ENCODE data around the gene PSMD7. TPM values are rescaled to one million over a fixed set of nuclear protein-coding genes. Genes with fewer than 3 reads are reported as not detected.
A peak's percentile ranks its signal among the peaks of the same experiment; 100 is the strongest.

PSMD7 gene
- total and polyA plus RNA-seq, 2 of the 13 experiments (the other 11 are each of a cell fraction or from before 2014, with no cell fraction given): 105 to 224 TPM

GRCh38 chr16:74296432-74297144 is at the start of gene PSMD7 (continued):
- TF ChIP-seq PAXIP1 (CRISPR knock-in tag; conservative IDR thresholded peaks at IDR 0.05) (peak; percentile 69), ZNF550 (CRISPR knock-in tag; IDR thresholded peaks at IDR 0.05; ENCODE audit: borderline replicate concordance) (no peak), ZNF773 (CRISPR knock-in tag; IDR thresholded peaks at IDR 0.05; ENCODE audit: borderline replicate concordance) (no peak; the same call in 1 of the 2 replicates), KLF13 (CRISPR knock-in tag; IDR thresholded peaks at IDR 0.05) (0 out of 2 replicates have a peak, but pooled peaks have one; percentile 81), ZNF891 (CRISPR knock-in tag; IDR thresholded peaks at IDR 0.05) (peak; percentile 93), THAP7 (CRISPR knock-in tag; IDR thresholded peaks at IDR 0.05) (peak; percentile 69; the same call in 1 of the 2 replicates), ZNF790 (CRISPR knock-in tag; IDR thresholded peaks at IDR 0.05; ENCODE audit: borderline replicate concordance) (peak; percentile 89), FOXC1 (CRISPR knock-in tag; IDR thresholded peaks at IDR 0.05; ENCODE audit: borderline replicate concordance) (peak; percentile 84), ZSCAN20 (CRISPR knock-in tag; IDR thresholded peaks at IDR 0.05; ENCODE audit: borderline replicate concordance) (no peak; the same call in 1 of the 2 replicates), NBN (conservative IDR thresholded peaks at IDR 0.05) (no peak), MLXIP (CRISPR knock-in tag; IDR thresholded peaks at IDR 0.05; ENCODE audit: borderline replicate concordance) (peak; percentile 42; the same call in 1 of the 2 replicates), ZNF839 (CRISPR knock-in tag; IDR thresholded peaks at IDR 0.05; ENCODE audit: borderline replicate concordance) (peak; percentile 81), ZMYM4 (CRISPR knock-in tag; IDR thresholded peaks at IDR 0.05) (peak; percentile 87), KMT2B (CRISPR knock-in tag; IDR thresholded peaks at IDR 0.05) (peak; percentile 98), ZBTB43 (CRISPR knock-in tag; conservative IDR thresholded peaks at IDR 0.05) (peak; percentile 86), RXRA (CRISPR knock-in tag; IDR thresholded peaks at IDR 0.05) (peak; percentile 86; the same call in 1 of the 2 replicates), ATF1 (CRISPR knock-in tag; IDR thresholded peaks at IDR 0.05) (peak; percentile 88), SIN3B (IDR thresholded peaks at IDR 0.05; ENCODE audit: low read length) (peak; percentile 76), FOXA1 (IDR thresholded peaks at IDR 0.05) (peak; percentile 44; the same call in 1 of the 2 replicates), FOXA1 (CRISPR knock-in tag; IDR thresholded peaks at IDR 0.05) (peak; percentile 88), TBX2 (CRISPR knock-in tag; IDR thresholded peaks at IDR 0.05; ENCODE audit: borderline replicate concordance) (peak; percentile 87), SMC3 (IDR thresholded peaks at IDR 0.05; ENCODE audit: low read length) (no peak), AKAP8 (CRISPR knock-in tag; IDR thresholded peaks at IDR 0.05) (no peak; the same call in 1 of the 2 replicates)

Measured in HepG2 (cell line).